Measurements from ENCODE around the gene PRDM16.

DNA sequence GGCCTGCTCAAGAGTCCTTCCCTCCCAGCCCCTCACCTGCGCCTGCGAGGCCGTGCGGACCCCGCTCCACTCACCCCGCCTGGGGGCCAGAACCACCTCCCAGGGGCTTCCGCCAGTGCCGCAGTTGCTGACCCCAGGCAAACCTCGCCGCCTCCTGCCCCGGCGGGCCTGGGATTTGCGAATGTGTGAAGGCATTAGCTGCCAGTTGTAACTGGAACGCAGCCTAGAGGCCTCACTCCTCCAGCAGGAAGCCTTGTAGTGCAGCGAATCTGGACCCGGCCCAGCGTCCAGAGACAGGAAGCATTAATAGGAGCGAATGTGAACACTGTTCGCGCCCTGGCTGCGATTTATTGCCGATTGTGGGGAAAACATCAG lies 244.6 kb downstream of the PRDM16 start:
- no peak for TF ChIP-seq BCL11A (IDR thresholded peaks at IDR 0.05; ENCODE audit: low read depth in 2 of 2, low read length in 2 of 2)
- TF ChIP-seq ZNF274 (IDR thresholded peaks at IDR 0.05; ENCODE audit: borderline replicate concordance, extremely low read depth, low read length) = no peak
- TF ChIP-seq CBX5 (IDR thresholded peaks at IDR 0.05; ENCODE audit: low read depth, low read length) = no peak
- TF ChIP-seq, protein P1, sequence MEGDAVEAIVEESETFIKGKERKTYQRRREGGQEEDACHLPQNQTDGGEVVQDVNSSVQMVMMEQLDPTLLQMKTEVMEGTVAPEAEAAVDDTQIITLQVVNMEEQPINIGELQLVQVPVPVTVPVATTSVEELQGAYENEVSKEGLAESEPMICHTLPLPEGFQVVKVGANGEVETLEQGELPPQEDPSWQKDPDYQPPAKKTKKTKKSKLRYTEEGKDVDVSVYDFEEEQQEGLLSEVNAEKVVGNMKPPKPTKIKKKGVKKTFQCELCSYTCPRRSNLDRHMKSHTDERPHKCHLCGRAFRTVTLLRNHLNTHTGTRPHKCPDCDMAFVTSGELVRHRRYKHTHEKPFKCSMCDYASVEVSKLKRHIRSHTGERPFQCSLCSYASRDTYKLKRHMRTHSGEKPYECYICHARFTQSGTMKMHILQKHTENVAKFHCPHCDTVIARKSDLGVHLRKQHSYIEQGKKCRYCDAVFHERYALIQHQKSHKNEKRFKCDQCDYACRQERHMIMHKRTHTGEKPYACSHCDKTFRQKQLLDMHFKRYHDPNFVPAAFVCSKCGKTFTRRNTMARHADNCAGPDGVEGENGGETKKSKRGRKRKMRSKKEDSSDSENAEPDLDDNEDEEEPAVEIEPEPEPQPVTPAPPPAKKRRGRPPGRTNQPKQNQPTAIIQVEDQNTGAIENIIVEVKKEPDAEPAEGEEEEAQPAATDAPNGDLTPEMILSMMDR (IDR thresholded peaks at IDR 0.05; ENCODE audit: control extremely low read depth in 1 of 3, insufficient read depth in 1 of 3, low read depth in 1 of 3, low read length in 3 of 3) = no peak
- no peak for TF ChIP-seq CHD2 (IDR thresholded peaks at IDR 0.05; ENCODE audit: low read length)
- no peak for TF ChIP-seq EZH2 (IDR thresholded peaks at IDR 0.05; ENCODE audit: low read depth, low read length, severe bottlenecking)
- TF ChIP-seq, protein P2, sequence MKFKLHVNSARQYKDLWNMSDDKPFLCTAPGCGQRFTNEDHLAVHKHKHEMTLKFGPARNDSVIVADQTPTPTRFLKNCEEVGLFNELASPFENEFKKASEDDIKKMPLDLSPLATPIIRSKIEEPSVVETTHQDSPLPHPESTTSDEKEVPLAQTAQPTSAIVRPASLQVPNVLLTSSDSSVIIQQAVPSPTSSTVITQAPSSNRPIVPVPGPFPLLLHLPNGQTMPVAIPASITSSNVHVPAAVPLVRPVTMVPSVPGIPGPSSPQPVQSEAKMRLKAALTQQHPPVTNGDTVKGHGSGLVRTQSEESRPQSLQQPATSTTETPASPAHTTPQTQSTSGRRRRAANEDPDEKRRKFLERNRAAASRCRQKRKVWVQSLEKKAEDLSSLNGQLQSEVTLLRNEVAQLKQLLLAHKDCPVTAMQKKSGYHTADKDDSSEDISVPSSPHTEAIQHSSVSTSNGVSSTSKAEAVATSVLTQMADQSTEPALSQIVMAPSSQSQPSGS (IDR thresholded peaks at IDR 0.05; ENCODE audit: low read length) = no peak

Measured in H1 (cell line).